GM12873 (cell line): Measurements from ENCODE around the gene ADH7.
A peak's percentile ranks its signal among the peaks of the same experiment; 100 is the strongest.

Experiments used
- CTCF ChIP-seq: IDR thresholded peaks from 2 replicates; pipeline ENCODE4 v1.5.1; 2012; ENCODE audit warnings: low read depth, mild to moderate bottlenecking, moderate library complexity, low read length, control low read depth; ENCODE audit not compliant: insufficient read depth; ENCODE audit errors: missing control alignments

Gene ADH7

GRCh38 chr4:99414401-99414800 is 20.7 kb downstream of the ADH7 start:
- TF ChIP-seq CTCF, result no peak

GRCh38 chr4:99413140-99413539 is 22.0 kb downstream of the ADH7 start:
- TF ChIP-seq CTCF, result no peak

- TF ChIP-seq CTCF, result no peak
These were observed 24.1 kb downstream of the ADH7 start for GRCh38 chr4:99411041-99411440.

GRCh38 chr4:99410075-99410474 is 25.1 kb downstream of the ADH7 start:
- no peak for TF ChIP-seq CTCF

GRCh38 chr4:99408346-99408745 is 26.8 kb downstream of the ADH7 start:
- TF ChIP-seq CTCF, result no peak

GRCh38 chr4:99405433-99406115 is 29.6 kb downstream of the ADH7 start:
- peak; percentile 86 for TF ChIP-seq CTCF

- TF ChIP-seq CTCF, result no peak
These were observed 30.4 kb downstream of the ADH7 start for GRCh38 chr4:99404595-99405287.
